ENCODE measurements around the gene FAM20C. TPM values are rescaled to one million over a fixed set of nuclear protein-coding genes. Genes with fewer than 3 reads are reported as not detected.

Gene FAM20C
- total and polyA plus RNA-seq, 4 donors, result 17.3 to 86.9 (median 45.9) TPM

DNA sequence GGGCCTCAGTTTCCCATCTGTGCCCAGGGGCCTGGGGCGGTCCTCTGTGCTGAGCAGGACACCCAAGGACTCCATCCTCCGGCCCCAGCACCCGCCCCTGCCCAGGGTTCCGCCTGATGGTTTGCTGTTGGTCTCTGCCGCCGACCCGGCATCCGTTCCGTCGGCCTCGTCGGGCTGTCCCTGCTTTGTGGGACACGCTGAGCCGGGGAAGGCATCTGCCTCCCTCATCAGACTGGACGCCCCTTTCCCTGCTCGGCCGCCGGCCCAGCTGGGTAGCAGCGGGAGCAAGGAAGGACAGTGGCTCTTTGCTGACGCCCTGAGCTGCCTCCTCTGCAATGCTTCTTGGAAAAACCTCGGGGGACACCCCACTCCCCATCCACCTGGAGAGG lies 39.5 kb downstream of the FAM20C start:
- TF ChIP-seq, protein P1, sequence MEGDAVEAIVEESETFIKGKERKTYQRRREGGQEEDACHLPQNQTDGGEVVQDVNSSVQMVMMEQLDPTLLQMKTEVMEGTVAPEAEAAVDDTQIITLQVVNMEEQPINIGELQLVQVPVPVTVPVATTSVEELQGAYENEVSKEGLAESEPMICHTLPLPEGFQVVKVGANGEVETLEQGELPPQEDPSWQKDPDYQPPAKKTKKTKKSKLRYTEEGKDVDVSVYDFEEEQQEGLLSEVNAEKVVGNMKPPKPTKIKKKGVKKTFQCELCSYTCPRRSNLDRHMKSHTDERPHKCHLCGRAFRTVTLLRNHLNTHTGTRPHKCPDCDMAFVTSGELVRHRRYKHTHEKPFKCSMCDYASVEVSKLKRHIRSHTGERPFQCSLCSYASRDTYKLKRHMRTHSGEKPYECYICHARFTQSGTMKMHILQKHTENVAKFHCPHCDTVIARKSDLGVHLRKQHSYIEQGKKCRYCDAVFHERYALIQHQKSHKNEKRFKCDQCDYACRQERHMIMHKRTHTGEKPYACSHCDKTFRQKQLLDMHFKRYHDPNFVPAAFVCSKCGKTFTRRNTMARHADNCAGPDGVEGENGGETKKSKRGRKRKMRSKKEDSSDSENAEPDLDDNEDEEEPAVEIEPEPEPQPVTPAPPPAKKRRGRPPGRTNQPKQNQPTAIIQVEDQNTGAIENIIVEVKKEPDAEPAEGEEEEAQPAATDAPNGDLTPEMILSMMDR (IDR thresholded peaks at IDR 0.05; ENCODE audit: control extremely low read depth, extremely low read depth), result no peak
- Histone ChIP-seq H3K9me3 (ENCODE audit: control insufficient read depth in 4 of 4, insufficient read depth in 3 of 4, low read length in 3 of 4) (no peaks in the 10 kb centered on the region), H3K27ac (ENCODE audit: low read depth in 1 of 2, low read length in 1 of 2) (no peak overlapping the region), H3K27me3 (ENCODE audit: control insufficient read depth in 3 of 3, insufficient read depth in 3 of 3, low read length in 2 of 3) (peaks cover 0 to 4% (median 0%) of the 10 kb centered on the region in 3 donors), H3K4me3 (no peak overlapping the region), H3K36me3 (ENCODE audit: control insufficient read depth in 4 of 4, insufficient read depth in 4 of 4, low read length in 4 of 4) (peaks cover 0 to 2% (median under 1%) of the 10 kb centered on the region in 4 donors), H3K9ac (ENCODE audit: insufficient read depth in 1 of 2, low read length in 2 of 2) (no peak overlapping the region), H3K4me1 (ENCODE audit: control insufficient read depth in 5 of 5, insufficient read depth in 5 of 5, low read length in 5 of 5) (peaks cover 0 to 45% (median 27%) of the 10 kb centered on the region in 5 donors)
- DNase-seq, result no peak
- ATAC-seq (ENCODE audit: insufficient read depth, low FRiP score), result no peak
- WGBS, 2 donors, result 89 to 91% methylated on average over 21 of the region's 21 CpGs

DNA sequence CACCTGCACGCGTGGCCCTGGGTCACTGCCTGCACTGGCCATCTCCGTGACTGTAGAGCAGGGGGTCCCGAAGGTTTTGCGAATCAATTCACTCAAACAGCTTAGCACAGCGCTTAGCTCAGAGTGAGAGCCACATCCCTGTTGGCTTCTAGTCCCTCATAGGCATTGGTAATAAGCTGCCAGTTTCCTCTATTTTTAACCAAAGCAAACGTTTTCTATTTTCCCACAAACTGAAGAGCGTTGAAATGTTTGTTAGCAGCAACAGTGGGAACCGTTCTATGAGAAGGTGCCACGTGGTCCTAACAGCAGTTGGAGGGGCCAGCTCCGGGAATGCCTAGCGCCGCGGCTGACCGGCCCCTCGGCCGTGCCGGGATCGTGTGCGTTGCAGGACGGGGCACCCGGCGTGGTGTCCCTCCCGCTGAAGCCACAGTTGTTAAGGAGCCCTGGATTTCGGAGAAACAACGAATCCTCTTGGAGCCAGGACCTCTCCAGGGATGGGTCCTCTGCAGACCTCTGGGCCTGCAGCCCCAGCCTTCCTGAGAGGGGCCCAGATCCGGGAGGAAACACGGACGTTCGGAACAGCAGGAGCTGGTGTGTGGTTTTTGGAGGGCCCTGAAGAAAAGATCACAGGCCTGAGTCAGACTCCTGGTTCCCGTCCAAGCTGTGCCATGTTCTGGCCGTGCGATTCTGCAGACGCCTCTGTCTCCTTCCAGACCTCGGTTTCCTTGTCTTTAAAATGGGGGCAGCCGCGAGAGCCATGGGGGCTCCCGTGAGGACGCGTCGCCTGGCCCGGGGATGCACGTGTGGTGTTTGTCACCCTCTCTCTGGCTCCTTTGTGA lies 40.3 kb downstream of the FAM20C start:
- Histone ChIP-seq H3K9ac (ENCODE audit: insufficient read depth in 1 of 2, low read length in 2 of 2) (no peak overlapping the region), H3K4me1 (ENCODE audit: control insufficient read depth in 5 of 5, insufficient read depth in 5 of 5, low read length in 5 of 5) (peaks cover 0 to 45% (median 27%) of the 10 kb centered on the region in 5 donors)
- no peak for ATAC-seq (ENCODE audit: insufficient read depth, low FRiP score)

DNA sequence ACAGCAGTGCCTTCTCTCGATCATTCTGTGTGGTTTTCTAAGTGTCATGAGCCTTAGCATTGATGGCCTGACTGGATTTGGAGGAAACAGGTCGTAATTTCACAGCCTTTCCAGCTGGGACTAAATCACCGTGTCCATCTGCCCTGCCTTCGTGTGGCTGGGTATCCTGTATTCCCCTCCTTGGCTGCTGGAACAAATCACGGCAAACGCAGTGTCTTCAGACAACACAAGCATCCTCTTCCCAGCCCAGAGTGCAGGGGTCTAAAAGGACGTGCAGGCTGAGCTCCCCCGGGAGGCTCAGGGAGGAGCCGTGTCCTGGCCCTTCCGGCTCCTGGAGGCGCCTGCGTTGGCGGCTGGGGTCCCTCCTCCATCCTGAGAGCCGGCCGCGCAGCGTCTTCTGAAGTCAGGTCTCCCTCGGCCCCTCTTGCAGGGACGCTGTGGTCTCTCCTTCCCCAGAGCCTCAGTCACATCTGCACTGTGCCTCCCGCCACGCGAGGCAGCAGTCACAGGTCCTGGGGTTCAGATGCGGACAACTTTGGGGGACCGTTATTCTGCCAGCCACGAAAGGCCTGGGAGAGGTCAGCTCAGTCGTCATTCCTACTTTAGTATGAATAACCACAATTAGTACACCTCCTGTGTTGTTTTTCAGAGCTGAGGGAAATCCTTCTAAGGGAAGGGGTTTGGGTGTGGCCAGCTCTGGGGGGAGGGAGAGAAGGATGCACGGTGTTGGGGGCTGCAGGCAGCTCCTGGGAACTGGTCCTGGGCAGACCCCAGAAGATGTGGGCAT lies 41.1 kb downstream of the FAM20C start:
- Histone ChIP-seq H3K4me1 (ENCODE audit: control insufficient read depth in 5 of 5, insufficient read depth in 5 of 5, low read length in 5 of 5) (peaks cover 0 to 45% (median 27%) of the 10 kb centered on the region in 5 donors), H3K27me3 (ENCODE audit: control insufficient read depth in 3 of 3, insufficient read depth in 3 of 3, low read length in 2 of 3) (peaks cover 0 to 4% (median 0%) of the 10 kb centered on the region in 3 donors), H3K36me3 (ENCODE audit: control insufficient read depth in 4 of 4, insufficient read depth in 4 of 4, low read length in 4 of 4) (peaks cover 0 to 8% (median under 1%) of the 10 kb centered on the region in 4 donors), H3K9ac (ENCODE audit: insufficient read depth in 1 of 2, low read length in 2 of 2) (no peak overlapping the region), H3K4me3 (no peak overlapping the region), H3K27ac (ENCODE audit: low read depth in 1 of 2, low read length in 1 of 2) (peak overlapping the region; percentile 22 to 73), H3K9me3 (ENCODE audit: control insufficient read depth in 4 of 4, insufficient read depth in 3 of 4, low read length in 3 of 4) (no peaks in the 10 kb centered on the region)
- TF ChIP-seq, protein P1 (IDR thresholded peaks at IDR 0.05; ENCODE audit: control extremely low read depth, extremely low read depth), result no peak
- no peak for ATAC-seq (ENCODE audit: insufficient read depth, low FRiP score)
- 79 to 81% methylated on average over 27 of the region's 27 CpGs for WGBS, 2 donors
- peak; percentile 39 to 64 (median 59) for DNase-seq

More for the DNA sequence above, 40.3 kb downstream of the FAM20C start:
- H3K27me3 ChIP-seq (ENCODE audit: control insufficient read depth in 3 of 3, insufficient read depth in 3 of 3, low read length in 2 of 3), result peaks cover 0 to 4% (median 0%) of the 10 kb centered on the region in 3 donors
- H3K36me3 ChIP-seq (ENCODE audit: control insufficient read depth in 4 of 4, insufficient read depth in 4 of 4, low read length in 4 of 4), result peaks cover 0 to 8% (median under 1%) of the 10 kb centered on the region in 4 donors
- no peaks in the 10 kb centered on the region for H3K9me3 ChIP-seq (ENCODE audit: control insufficient read depth in 4 of 4, insufficient read depth in 3 of 4, low read length in 3 of 4)
- TF ChIP-seq, protein P1 (IDR thresholded peaks at IDR 0.05; ENCODE audit: control extremely low read depth, extremely low read depth), result no peak
- peak in 2 of 3 donors; percentile 13 to 18 for DNase-seq
- peak overlapping the region in 1 of 2 donors; percentile 73 for H3K27ac ChIP-seq (ENCODE audit: low read depth in 1 of 2, low read length in 1 of 2)
- H3K4me3 ChIP-seq, result no peak overlapping the region
- 88% methylated on average over 43 of the region's 43 CpGs for WGBS, 2 donors
